GM12878 (cell line): Measurements from ENCODE around the gene NOS3. TPM values are rescaled to one million over a fixed set of nuclear protein-coding genes. Genes with fewer than 3 reads are reported as not detected.

Source experiments
- ATAC-seq: fragments of 200-7000 bp; cut with Tn5 transposase; 3 replicates; pipeline ENCODE4 v1.9.1; 2020; ENCODE audit warnings: mild to moderate bottlenecking, moderate library complexity
- BruUV-seq: library from RNA; stranded (reverse); fragments of 400-500 nt; replicated peaks from 2 replicates; lab custom pipeline; 2021; lab: Mats Ljungman, UMichigan
- CTCF ChIA-PET: fragments of 300-600 bp; sonication (Branson Sonifier 250); formaldehyde crosslinking; extraction: SDS; loops from one replicate; lab custom pipeline; 2021; ENCODE audit warnings: inconsistent platforms; lab: Yijun Ruan, JAX
- POLR2A ChIA-PET: fragments of 350-600 bp; formaldehyde crosslinking; extraction: SDS; loops from one replicate; lab custom pipeline; 2021; ENCODE audit warnings: inconsistent platforms; lab: Charles Lee
- RAD21 ChIA-PET: fragments of 300-600 bp; sonication (Branson Sonifier 250); formaldehyde crosslinking; loops from one replicate; lab custom pipeline; 2023; ENCODE audit warnings: antibody characterized with exemption; ENCODE audit not compliant: unreplicated experiment; lab: Charles Lee
- SMC1A ChIA-PET: fragments of 300-600 bp; sonication (Branson Sonifier 250); formaldehyde crosslinking; loops from one replicate; lab custom pipeline; 2023; ENCODE audit not compliant: unreplicated experiment, uncharacterized antibody; lab: Charles Lee
- DNase-seq: peaks from one replicate; pipeline ENCODE4 v3.0.0-alpha.2; 2011; ENCODE audit warnings: low read depth, low spot score
- FAIRE-seq: peaks from 3 replicates; lab custom pipeline; 2011; peaks lifted over from hg19 to GRCh38; lab: Jason Lieb, UNC
- H2AFZ ChIP-seq: 2 replicates; pipeline ENCODE4 v1.6.0; 2011; ENCODE audit warnings: low read depth, low read length, control low read depth; ENCODE audit not compliant: control insufficient read depth
- H3K27ac ChIP-seq: 2 replicates; pipeline ENCODE4 v1.5.1; 2011; ENCODE audit warnings: control low read depth; ENCODE audit not compliant: control insufficient read depth, insufficient read depth
- H3K27me3 ChIP-seq, 2 experiments: replicated peaks in 1 of 2; 2 replicates each; pipeline versions ENCODE4 v1.6.0 to v1.6.1; 2011; ENCODE audit warnings: low read length in 1 of 2; ENCODE audit not compliant: control insufficient read depth in 2 of 2, insufficient read depth in 2 of 2
- H3K36me3 ChIP-seq, 2 experiments: 2 replicates each; pipeline ENCODE4 v1.5.1; 2011; ENCODE audit warnings: low read length in 1 of 2; ENCODE audit not compliant: control insufficient read depth in 2 of 2, insufficient read depth in 2 of 2
- H3K4me1 ChIP-seq: 2 replicates; pipeline ENCODE4 v1.6.1; 2011; ENCODE audit warnings: mild to moderate bottlenecking, low read length, moderate library complexity, mixed read lengths; ENCODE audit not compliant: control insufficient read depth, insufficient read depth
- H3K4me2 ChIP-seq: 2 replicates; pipeline ENCODE4 v1.6.0; 2011; ENCODE audit warnings: control low read depth; ENCODE audit not compliant: control insufficient read depth, insufficient read depth
- H3K4me3 ChIP-seq: fragments of 200-600 bp; sonication (generic); 2 replicates; pipeline ENCODE4 v1.5.1; 2016
- H3K79me2 ChIP-seq: 2 replicates; pipeline ENCODE4 v1.6.0; 2011; ENCODE audit warnings: low read length; ENCODE audit not compliant: control insufficient read depth, insufficient read depth
- H3K9ac ChIP-seq: 2 replicates; pipeline ENCODE4 v1.8.0; 2011; ENCODE audit warnings: low read length, control low read depth, mixed read lengths; ENCODE audit not compliant: control insufficient read depth, insufficient read depth
- H3K9me3 ChIP-seq: replicated peaks from 3 replicates; pipeline ENCODE4 v1.5.1; 2011; ENCODE audit warnings: mild to moderate bottlenecking, low read length; ENCODE audit not compliant: control insufficient read depth, insufficient read depth
- H4K20me1 ChIP-seq: 2 replicates; pipeline ENCODE4 v1.6.0; 2011; ENCODE audit not compliant: control insufficient read depth, insufficient read depth
- BMI1 ChIP-seq: fragments of 450-650 bp; IDR thresholded peaks from 2 replicates; pipeline ENCODE4 v1.6.1; 2016; ENCODE audit warnings: mild to moderate bottlenecking, moderate library complexity, borderline replicate concordance
- CBX5 ChIP-seq: sonication (generic); IDR thresholded peaks from 2 replicates; pipeline ENCODE4 v1.6.1; 2016; ENCODE audit warnings: low read depth, moderate library complexity, mild to moderate bottlenecking, inconsistent platforms
- CREB1 ChIP-seq: IDR thresholded peaks from 2 replicates; pipeline ENCODE4 v1.6.1; 2012; ENCODE audit warnings: low read depth, mild to moderate bottlenecking, inconsistent platforms
- CUX1 ChIP-seq: IDR thresholded peaks from 2 replicates; pipeline ENCODE4 v1.6.1; 2012; ENCODE audit warnings: improper control_type of control experiment, low read depth, low read length; ENCODE audit not compliant: insufficient replicate concordance
- EGR1 ChIP-seq, 2 experiments: IDR thresholded peaks; 1 replicate in 1 of 2; 2 replicates in 1 of 2; pipeline ENCODE4 v1.6.1; 2011 to 2012; ENCODE audit warnings: low read depth in 2 of 2, low read length in 2 of 2, borderline replicate concordance in 1 of 2, mild to moderate bottlenecking in 1 of 2, moderate library complexity in 1 of 2
- HDAC2 ChIP-seq: fragments of 200-600 bp; sonication (generic); IDR thresholded peaks from 2 replicates; pipeline ENCODE4 v1.6.1; 2017
- HDGF ChIP-seq: fragments of 450-650 bp; IDR thresholded peaks from 2 replicates; pipeline ENCODE4 v1.6.1; 2016; ENCODE audit warnings: antibody characterized with exemption
- IKZF2 ChIP-seq, 2 experiments: fragments of 450-650 bp; IDR thresholded peaks; 2 replicates each; pipeline ENCODE4 v1.6.1; 2017; ENCODE audit warnings: mild to moderate bottlenecking in 2 of 2, moderate library complexity in 2 of 2
- JUNB ChIP-seq: IDR thresholded peaks from 2 replicates; pipeline ENCODE4 v1.6.1; 2016; ENCODE audit warnings: antibody characterized with exemption, mild to moderate bottlenecking
- MTA2 ChIP-seq: fragments of 450-650 bp; IDR thresholded peaks from 2 replicates; pipeline ENCODE4 v1.6.1; 2016; ENCODE audit warnings: low read depth, mild to moderate bottlenecking, moderate library complexity
- MTA3 ChIP-seq: IDR thresholded peaks from 2 replicates; pipeline ENCODE4 v1.6.1; 2012; ENCODE audit warnings: low read length, inconsistent platforms, borderline replicate concordance
- NFIC ChIP-seq: IDR thresholded peaks from 2 replicates; pipeline ENCODE4 v1.6.1; 2012; ENCODE audit warnings: low read depth, mild to moderate bottlenecking, inconsistent platforms, low read length, moderate library complexity
- PAX8 ChIP-seq: fragments of 450-650 bp; IDR thresholded peaks from 2 replicates; pipeline ENCODE4 v1.6.1; 2017; ENCODE audit warnings: mild to moderate bottlenecking, moderate library complexity
- POLR2AphosphoS2 ChIP-seq: IDR thresholded peaks from 2 replicates; pipeline ENCODE4 v1.6.1; 2011; ENCODE audit warnings: low read depth, mild to moderate bottlenecking, low read length, improper control_type of control experiment, moderate library complexity
- SP1 ChIP-seq: IDR thresholded peaks from one replicate; pipeline ENCODE4 v1.6.1; 2011; ENCODE audit warnings: low read depth, low read length
- SREBF2 ChIP-seq: IDR thresholded peaks from 2 replicates; pipeline ENCODE4 v1.6.1; 2012; ENCODE audit warnings: mild to moderate bottlenecking, low read length
- STAT3 ChIP-seq: IDR thresholded peaks from 2 replicates; pipeline ENCODE4 v1.6.1; 2011; ENCODE audit warnings: low read depth, low read length, improper control_type of control experiment
- TCF3 ChIP-seq: IDR thresholded peaks from 2 replicates; pipeline ENCODE4 v1.6.1; 2012; ENCODE audit warnings: low read depth, mild to moderate bottlenecking, low read length, borderline replicate concordance; ENCODE audit not compliant: insufficient read depth
- YY1 ChIP-seq: IDR thresholded peaks from 2 replicates; pipeline ENCODE4 v1.6.1; 2011; ENCODE audit warnings: low read depth, mild to moderate bottlenecking, low read length
- ZNF217 ChIP-seq: fragments of 450-650 bp; IDR thresholded peaks from 2 replicates; pipeline ENCODE4 v1.6.1; 2017; ENCODE audit warnings: antibody characterized with exemption, mild to moderate bottlenecking
- WGBS: methylation state at CpG from one replicate; pipeline ENCODE4 v1.1.6; 2016; ENCODE audit warnings: low lambda C conversion rate; ENCODE audit not compliant: insufficient replicate concordance, insufficient coverage; ENCODE audit errors: missing lambda C conversion rate; 5-methylcytosine and 5-hydroxymethylcytosine counted together
- in situ Hi-C: fragments of 300-500 bp; cut with MboI; formaldehyde crosslinking; loops from 9 replicates; pipeline ENCODE4 v1.14.3; 2018; ENCODE audit warnings: mixed read lengths
- intact Hi-C: fragments of 100-400 bp; cut with micrococcal nuclease; formaldehyde crosslinking; loops from one replicate; pipeline ENCODE4 v1.14.2; 2022; ENCODE audit not compliant: unreplicated experiment
- polyA plus RNA-seq, 11 experiments: library from polyadenylated mRNA; depleted of rRNA in 4 of 11; unstranded in 6 of 11; stranded (reverse) in 5 of 11; fragments of >200 nt; fragmentation: Nextera tagmentation in 4 of 11; fragmentation: Illumina TruSeq in 1 of 11; extraction: Ambion mirVana in 4 of 11; extraction: Trizol in 1 of 11; gene quantifications; 1 replicate in 1 of 11; 2 replicates in 10 of 11; pipeline versions ENCODE4 v1.2.1 to v1.2.3, GENCODE V29; 2011 to 2016; ENCODE audit warnings: inconsistent platforms in 2 of 11, missing spikeins in 2 of 11, low read depth in 1 of 11
- total RNA-seq, 4 experiments: library from RNA; depleted of rRNA in 3 of 4; stranded (reverse); fragments of >200 nt in 3 of 4; fragmentation: Illumina TruSeq in 1 of 4; extraction: Trizol in 1 of 4; gene quantifications; 2 replicates each; pipeline versions ENCODE4 v1.2.1 to v1.2.3, GENCODE V29; 2013 to 2021

NOS3 gene
- total and polyA plus RNA-seq, 10 of the 15 experiments (the other 5 are each of a cell fraction or from before 2014, with no cell fraction given) = 0.06 to 0.92 (median 0.30) TPM; not detected in 3

DNA sequence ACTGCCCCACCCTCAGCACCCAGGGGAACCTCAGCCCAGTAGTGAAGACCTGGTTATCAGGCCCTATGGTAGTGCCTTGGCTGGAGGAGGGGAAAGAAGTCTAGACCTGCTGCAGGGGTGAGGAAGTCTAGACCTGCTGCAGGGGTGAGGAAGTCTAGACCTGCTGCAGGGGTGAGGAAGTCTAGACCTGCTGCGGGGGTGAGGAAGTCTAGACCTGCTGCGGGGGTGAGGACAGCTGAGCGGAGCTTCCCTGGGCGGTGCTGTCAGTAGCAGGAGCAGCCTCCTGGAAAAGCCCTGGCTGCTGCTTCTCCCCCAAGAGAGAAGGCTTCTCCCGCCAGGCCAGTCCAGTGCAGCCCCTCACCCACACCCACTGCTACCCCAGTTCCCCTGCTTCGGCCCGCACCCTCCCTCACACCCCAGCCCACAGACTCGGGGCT is 6.3 kb downstream of the NOS3 start (continued):
- no peak for TF ChIP-seq CUX1
- TF ChIP-seq SREBF2 = no peak
- TF ChIP-seq HDAC2 = no peak
- no peak for TF ChIP-seq PAX8
- no peak for TF ChIP-seq ZNF217
- TF ChIP-seq EGR1 (IDR thresholded peaks at IDR 0.05; ENCODE audit: borderline replicate concordance in 1 of 2, low read depth in 2 of 2, low read length in 2 of 2) = no peak
- no peak for TF ChIP-seq HDGF

DNA sequence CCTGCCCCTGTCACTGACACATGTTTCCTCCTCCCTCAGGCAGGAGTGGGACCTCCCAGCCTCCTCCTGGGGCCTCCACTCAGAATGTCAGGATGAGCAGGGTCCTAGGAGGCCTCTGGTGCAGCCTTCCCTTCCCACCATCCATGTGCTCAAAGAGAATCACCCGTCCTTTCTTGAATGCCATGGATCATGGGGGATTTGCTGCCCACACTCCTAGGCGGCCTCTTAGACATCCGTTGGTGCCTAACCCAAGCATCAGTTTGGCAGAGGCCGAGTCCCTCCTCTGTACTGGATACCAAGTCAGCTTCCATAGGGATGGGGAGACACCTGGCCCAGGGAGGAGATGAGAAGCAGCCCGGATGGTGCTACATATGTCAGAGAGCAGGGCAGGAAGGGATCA is 7.0 kb downstream of the NOS3 start:
- Histone ChIP-seq H3K9me3 (no peaks in the 10 kb centered on the region), H3K4me1 (no peaks in the 10 kb centered on the region), H3K9ac (no peak overlapping the region), H3K4me2 (no peak overlapping the region), H4K20me1 (no peaks in the 10 kb centered on the region), H3K36me3 (no peaks in the 10 kb centered on the region), H3K27me3 (no peaks in the 10 kb centered on the region), H2AFZ (no peak overlapping the region), H3K27ac (no peak overlapping the region), H3K4me3 (no peak overlapping the region), H3K79me2 (no peaks in the 10 kb centered on the region)
- ChIA-PET RAD21 (no interaction called here), POLR2A (no interaction called here), SMC1A (no interaction called here), CTCF (no interaction called here)
- no TSS peak for BruUV-seq
- in situ Hi-C loops (no loop called here), intact Hi-C loops (no loop called here)
- ATAC-seq (no peak), FAIRE-seq (no peak), DNase-seq (no peak)
- 7% methylated on average over 5 of the region's 5 CpGs for WGBS
- TF ChIP-seq CREB1 (no peak), BMI1 (no peak), CBX5 (no peak), MTA3 (no peak), YY1 (no peak), IKZF2 (IDR thresholded peaks at IDR 0.05) (no peak), MTA2 (no peak), POLR2AphosphoS2 (no peak), NFIC (no peak), JUNB (no peak), STAT3 (no peak), TCF3 (no peak), SP1 (no peak)
